Measurements from ENCODE around the gene PEMT. TPM values are rescaled to one million over a fixed set of nuclear protein-coding genes. Genes with fewer than 3 reads are reported as not detected.

Gene PEMT
- total RNA-seq, 1 experiment from 2014 or later: 39.8 TPM

DNA sequence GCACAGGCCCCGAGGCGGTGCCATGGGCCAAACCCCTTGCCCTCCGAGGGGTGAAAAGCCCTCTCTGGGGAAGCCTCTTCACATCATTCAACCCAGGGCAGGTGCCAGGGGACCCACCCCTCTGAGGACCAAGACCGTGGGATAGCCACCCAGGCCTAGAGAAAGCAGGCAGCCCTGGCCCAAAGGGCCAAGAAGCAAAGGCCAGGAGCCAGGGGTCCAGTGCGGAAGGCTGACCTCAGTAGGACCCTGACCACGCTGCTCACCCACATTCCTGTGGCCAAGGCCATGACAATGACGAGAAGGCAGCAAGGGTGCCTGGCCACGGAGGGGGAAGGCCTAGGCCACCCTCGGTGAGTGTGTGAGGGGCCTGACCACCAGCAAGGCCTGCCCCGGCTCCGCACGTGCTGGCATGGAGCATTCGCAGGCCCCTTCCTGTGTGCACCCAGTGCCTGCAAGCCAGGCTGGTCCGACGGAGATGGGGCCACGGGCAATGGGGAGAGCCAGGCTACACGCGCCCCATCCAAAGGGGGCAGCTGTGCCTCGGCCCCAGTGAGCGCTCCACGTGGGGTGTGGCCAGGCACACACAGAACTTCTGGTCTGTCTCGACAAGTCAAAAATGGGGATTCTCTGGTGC, 70.8 kb downstream of the PEMT start:
- no peak for DNase-seq (ENCODE audit: low spot score)
- intact Hi-C loops (cut with micrococcal nuclease; ENCODE audit: unreplicated experiment): no loop called here
- Histone ChIP-seq H3K4me3 (ENCODE audit: low read depth, low read length, poor library complexity, severe bottlenecking) (no peak overlapping the region), H3K27ac (ENCODE audit: low read depth, low read length, poor library complexity, severe bottlenecking) (no peak overlapping the region), H3K9me3 (ENCODE audit: low read depth, low read length, poor library complexity, severe bottlenecking) (no peaks in the 10 kb centered on the region), H3K4me1 (ENCODE audit: insufficient read depth, low read length, poor library complexity, severe bottlenecking) (peaks cover 22% of the 10 kb centered on the region), H3K27me3 (replicated peaks; ENCODE audit: insufficient read depth, low read depth, low read length, poor library complexity) (no peaks in the 10 kb centered on the region), H3K36me3 (ENCODE audit: insufficient read depth, low read length, poor library complexity, severe bottlenecking) (no peaks in the 10 kb centered on the region)
- POLR2A ChIA-PET (ENCODE audit: low non-redundant PET): no interaction called here
- no peak for TF ChIP-seq EZH2 (IDR thresholded peaks at IDR 0.05; ENCODE audit: borderline replicate concordance, low read depth, low read length, poor library complexity, severe bottlenecking)
- no peak for TF ChIP-seq CTCF (conservative IDR thresholded peaks at IDR 0.05; ENCODE audit: low read depth, low read length)
- BruUV-seq (replicated peaks): no TSS peak
- CTCF ChIA-PET: no interaction called here

DNA sequence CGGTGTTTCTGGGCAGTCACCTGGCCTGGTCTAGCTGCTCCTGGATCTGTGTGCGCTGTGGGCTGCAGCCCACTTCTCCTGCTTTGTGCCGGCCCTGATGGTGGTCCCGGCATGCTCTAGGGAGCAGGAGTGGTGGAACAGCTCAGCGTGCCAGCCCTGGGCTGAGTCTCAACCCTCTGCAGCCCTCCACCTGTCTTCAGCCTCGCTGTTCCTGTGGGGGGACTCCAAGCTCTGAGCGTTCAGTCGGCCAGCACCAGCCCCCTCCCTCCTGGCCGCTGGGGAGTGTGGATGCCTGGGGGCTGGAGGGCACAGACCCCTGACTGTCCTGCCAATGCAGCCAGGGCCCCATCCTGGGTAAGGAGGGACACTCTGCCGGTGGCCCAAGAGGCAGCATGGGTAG, 71.6 kb downstream of the PEMT start:
- no peaks in the 10 kb centered on the region for H3K27me3 ChIP-seq (replicated peaks; ENCODE audit: insufficient read depth, low read depth, low read length, poor library complexity)
- H3K4me3 ChIP-seq (ENCODE audit: low read depth, low read length, poor library complexity, severe bottlenecking): no peak overlapping the region
- BruUV-seq (replicated peaks): no TSS peak
- H3K9me3 ChIP-seq (ENCODE audit: low read depth, low read length, poor library complexity, severe bottlenecking): no peaks in the 10 kb centered on the region
- DNase-seq (ENCODE audit: low spot score): no peak
- POLR2A ChIA-PET (ENCODE audit: low non-redundant PET): interaction anchor here (0.6 kb wide), 1 partner anchor 21 kb away, joined by 7 read pairs; no protein-coding TSS in a partner anchor
- no peak overlapping the region for H3K27ac ChIP-seq (ENCODE audit: low read depth, low read length, poor library complexity, severe bottlenecking)
- H3K4me1 ChIP-seq (ENCODE audit: insufficient read depth, low read length, poor library complexity, severe bottlenecking): peaks cover 22% of the 10 kb centered on the region
- no peak for TF ChIP-seq EZH2 (IDR thresholded peaks at IDR 0.05; ENCODE audit: borderline replicate concordance, low read depth, low read length, poor library complexity, severe bottlenecking)
- no peak for TF ChIP-seq CTCF (conservative IDR thresholded peaks at IDR 0.05; ENCODE audit: low read depth, low read length)
- CTCF ChIA-PET: no interaction called here
- intact Hi-C loops (cut with micrococcal nuclease; ENCODE audit: unreplicated experiment): no loop called here
- H3K36me3 ChIP-seq (ENCODE audit: insufficient read depth, low read length, poor library complexity, severe bottlenecking): no peaks in the 10 kb centered on the region

DNA sequence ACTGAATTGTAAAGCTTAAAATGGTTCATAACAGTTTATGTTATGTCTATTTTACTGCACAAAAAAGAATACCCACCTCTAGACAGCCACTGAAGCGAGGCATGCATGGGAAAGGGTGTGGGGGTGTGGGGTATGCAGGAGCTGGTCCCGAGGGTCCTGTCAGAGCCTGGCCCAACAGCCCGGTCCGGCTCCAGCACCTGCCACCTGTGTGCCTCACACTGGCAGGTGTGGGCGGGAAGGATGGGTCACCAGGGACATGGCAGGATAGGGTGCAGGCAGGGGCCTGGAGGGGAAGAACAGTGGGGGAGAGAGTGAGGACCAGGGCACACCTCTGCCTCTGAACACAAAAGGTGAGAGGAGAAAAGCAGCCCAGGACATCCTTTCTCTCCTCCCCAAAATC, 72.6 kb downstream of the PEMT start:
- TF ChIP-seq CTCF (conservative IDR thresholded peaks at IDR 0.05; ENCODE audit: low read depth, low read length) (no peak), EZH2 (IDR thresholded peaks at IDR 0.05; ENCODE audit: borderline replicate concordance, low read depth, low read length, poor library complexity, severe bottlenecking) (no peak)
- no peaks in the 10 kb centered on the region for H3K36me3 ChIP-seq (ENCODE audit: insufficient read depth, low read length, poor library complexity, severe bottlenecking)
- no peaks in the 10 kb centered on the region for H3K9me3 ChIP-seq (ENCODE audit: low read depth, low read length, poor library complexity, severe bottlenecking)
- intact Hi-C loops (cut with micrococcal nuclease; ENCODE audit: unreplicated experiment): no loop called here
- DNase-seq (ENCODE audit: low spot score): no peak
- POLR2A ChIA-PET (ENCODE audit: low non-redundant PET): no interaction called here
- no peak overlapping the region for H3K27ac ChIP-seq (ENCODE audit: low read depth, low read length, poor library complexity, severe bottlenecking)
- no TSS peak for BruUV-seq (replicated peaks)
- CTCF ChIA-PET: no interaction called here
- H3K4me1 ChIP-seq (ENCODE audit: insufficient read depth, low read length, poor library complexity, severe bottlenecking): peaks cover 19% of the 10 kb centered on the region
- H3K4me3 ChIP-seq (ENCODE audit: low read depth, low read length, poor library complexity, severe bottlenecking): no peak overlapping the region
- no peaks in the 10 kb centered on the region for H3K27me3 ChIP-seq (replicated peaks; ENCODE audit: insufficient read depth, low read depth, low read length, poor library complexity)

All from A673 (cell line).